H1 (cell line): ENCODE results near the gene ANKRD27. TPM values are rescaled to one million over a fixed set of nuclear protein-coding genes. Genes with fewer than 3 reads are reported as not detected.

ENCODE experiments used
- CTCF ChIA-PET: fragments of 300-600 bp; sonication (Branson Sonifier 250); formaldehyde crosslinking; loops from one replicate; lab custom pipeline; 2021; ENCODE audit not compliant: partially characterized antibody; lab: Charles Lee
- POLR2A ChIA-PET: fragments of 300-600 bp; sonication (Branson Sonifier 250); formaldehyde crosslinking; loops from one replicate; lab custom pipeline; 2021; ENCODE audit warnings: inconsistent platforms; ENCODE audit not compliant: partially characterized antibody; lab: Charles Lee
- DNase-seq, 2 experiments: peaks; one replicate each; pipeline versions ENCODE4 v3.0.0 to v3.0.0-alpha.2; 2010 to 2022; ENCODE audit warnings: low spot score in 2 of 2, low read depth in 1 of 2, mixed read lengths in 1 of 2
- FAIRE-seq: peaks from 2 replicates; lab custom pipeline; 2011; peaks lifted over from hg19 to GRCh38; lab: Jason Lieb, UNC
- H2AFZ ChIP-seq: 2 replicates; pipeline ENCODE4 v1.8.1; 2012; ENCODE audit warnings: low read length, inconsistent platforms
- H2AK5ac ChIP-seq: 2 replicates; pipeline ENCODE4 v1.6.1; 2013; ENCODE audit warnings: low read depth, low read length
- H2BK120ac ChIP-seq: replicated peaks from 2 replicates; pipeline ENCODE3; 2013; ENCODE audit warnings: low read depth, low read length, inconsistent platforms
- H2BK12ac ChIP-seq: 2 replicates; pipeline ENCODE4 v1.6.1; 2013; ENCODE audit warnings: low read depth, low read length
- H2BK15ac ChIP-seq: 2 replicates; pipeline ENCODE4 v1.6.1; 2013; ENCODE audit warnings: low read length
- H2BK20ac ChIP-seq: 2 replicates; pipeline ENCODE4 v1.6.1; 2013; ENCODE audit warnings: low read length
- H2BK5ac ChIP-seq: 2 replicates; pipeline ENCODE4 v1.6.1; 2013; ENCODE audit warnings: low read depth, low read length
- H3K14ac ChIP-seq: 2 replicates; pipeline ENCODE4 v1.6.1; 2013; ENCODE audit warnings: inconsistent platforms; ENCODE audit not compliant: insufficient read length
- H3K18ac ChIP-seq: 2 replicates; pipeline ENCODE4 v1.6.1; 2013; ENCODE audit warnings: low read length; ENCODE audit errors: extremely low read depth
- H3K23ac ChIP-seq: 2 replicates; pipeline ENCODE4 v1.6.1; 2013; ENCODE audit warnings: inconsistent platforms; ENCODE audit not compliant: insufficient read length
- H3K23me2 ChIP-seq: 2 replicates; pipeline ENCODE4 v1.6.1; 2013; ENCODE audit warnings: low read depth, low read length
- H3K27ac ChIP-seq: 2 replicates; pipeline ENCODE4 v1.6.1; 2011; ENCODE audit warnings: low read depth, low read length, inconsistent platforms
- H3K27me3 ChIP-seq, 4 experiments: replicated peaks in 1 of 4; 1 replicate in 1 of 4; 2 replicates in 3 of 4; pipeline versions ENCODE4 v1.6.1 to v1.8.1; 2011 to 2013; ENCODE audit warnings: low read length in 3 of 4, mild to moderate bottlenecking in 3 of 4, inconsistent platforms in 2 of 4, mixed read lengths in 2 of 4, moderate library complexity in 1 of 4; ENCODE audit not compliant: control insufficient read depth in 3 of 4, insufficient read depth in 3 of 4; ENCODE audit errors: extremely low read depth in 1 of 4
- H3K36me3 ChIP-seq, 4 experiments: 2 replicates each; pipeline versions ENCODE4 v1.6.1 to v1.8.1; 2011 to 2013; ENCODE audit warnings: mild to moderate bottlenecking in 4 of 4, low read length in 3 of 4, moderate library complexity in 2 of 4, control low read depth in 1 of 4, inconsistent platforms in 1 of 4; ENCODE audit not compliant: insufficient read depth in 4 of 4, control insufficient read depth in 2 of 4
- H3K4ac ChIP-seq: replicated peaks from 2 replicates; pipeline ENCODE3; 2013; ENCODE audit warnings: low read length, low read depth, mixed read lengths, inconsistent platforms; ENCODE audit not compliant: insufficient read length
- H3K4me1 ChIP-seq, 4 experiments: replicated peaks in 1 of 4; 1 replicate in 1 of 4; 2 replicates in 3 of 4; pipeline versions ENCODE4 v1.6.1 to v1.8.1; 2011 to 2013; ENCODE audit warnings: low read length in 3 of 4, inconsistent platforms in 2 of 4, mixed read lengths in 1 of 4; ENCODE audit not compliant: insufficient read depth in 4 of 4, control insufficient read depth in 3 of 4
- H3K4me2 ChIP-seq, 2 experiments: 2 replicates each; pipeline versions ENCODE4 v1.6.1 to v1.8.1; 2011 to 2013; ENCODE audit warnings: low read depth in 2 of 2, low read length in 2 of 2, control low read depth in 1 of 2, inconsistent platforms in 1 of 2, mild to moderate bottlenecking in 1 of 2; ENCODE audit not compliant: insufficient read depth in 1 of 2
- H3K4me3 ChIP-seq, 4 experiments: fragments of 200-600, 300-600 bp in 1 of 4; sonication (generic), shearing (Covaris generic), sonication (Bioruptor Twin) in 1 of 4; 2 replicates each; pipeline versions ENCODE4 v1.5.1 to v1.8.1; 2011 to 2016; ENCODE audit warnings: low read length in 4 of 4, low read depth in 3 of 4, control low read depth in 2 of 4, inconsistent platforms in 2 of 4, mild to moderate bottlenecking in 2 of 4, mixed read lengths in 1 of 4, moderate library complexity in 1 of 4; ENCODE audit not compliant: insufficient read depth in 2 of 4; ENCODE audit errors: extremely low read depth in 1 of 4
- H3K56ac ChIP-seq: replicated peaks from 2 replicates; pipeline ENCODE3; 2013; ENCODE audit warnings: low read depth, mild to moderate bottlenecking, mixed read lengths, low read length, inconsistent platforms; ENCODE audit not compliant: insufficient read length
- H3K79me1 ChIP-seq: 2 replicates; pipeline ENCODE4 v1.6.1; 2013; ENCODE audit warnings: low read depth, low read length, control low read depth
- H3K79me2 ChIP-seq, 2 experiments: 2 replicates each; pipeline versions ENCODE4 v1.6.1 to v1.8.1; 2012 to 2013; ENCODE audit warnings: low read length in 2 of 2, mild to moderate bottlenecking in 2 of 2, inconsistent platforms in 1 of 2; ENCODE audit not compliant: insufficient read depth in 2 of 2, control insufficient read depth in 1 of 2
- H3K9ac ChIP-seq, 4 experiments: replicated peaks in 1 of 4; 1 replicate in 1 of 4; 2 replicates in 3 of 4; pipeline versions ENCODE4 v1.6.1 to v1.8.1; 2011 to 2013; ENCODE audit warnings: low read depth in 3 of 4, low read length in 3 of 4, control low read depth in 2 of 4, mild to moderate bottlenecking in 2 of 4, moderate library complexity in 2 of 4, inconsistent platforms in 1 of 4; ENCODE audit errors: extremely low read depth in 1 of 4
- H3K9me3 ChIP-seq, 2 experiments: 2 replicates each; pipeline versions ENCODE4 v1.6.1 to v1.8.1; 2012 to 2013; ENCODE audit warnings: mild to moderate bottlenecking in 2 of 2, moderate library complexity in 2 of 2, control low read depth in 1 of 2, inconsistent platforms in 1 of 2, low read depth in 1 of 2, low read length in 1 of 2, mixed read lengths in 1 of 2; ENCODE audit not compliant: insufficient read depth in 2 of 2
- H4K20me1 ChIP-seq, 2 experiments: replicated peaks in 1 of 2; 2 replicates each; pipeline versions ENCODE3 to v1.8.1; 2011 to 2013; ENCODE audit warnings: inconsistent platforms in 2 of 2, low read length in 2 of 2, mild to moderate bottlenecking in 1 of 2; ENCODE audit not compliant: insufficient read depth in 2 of 2, control insufficient read depth in 1 of 2
- H4K5ac ChIP-seq: 2 replicates; pipeline ENCODE4 v1.6.1; 2013; ENCODE audit warnings: low read length, low read depth, mixed read lengths, inconsistent platforms; ENCODE audit not compliant: insufficient read length
- H4K8ac ChIP-seq: 2 replicates; pipeline ENCODE4 v1.8.0; 2013; ENCODE audit warnings: mild to moderate bottlenecking, moderate library complexity, low read length, inconsistent platforms; ENCODE audit not compliant: insufficient read depth; ENCODE audit errors: extremely low read depth
- H4K91ac ChIP-seq: replicated peaks from 2 replicates; pipeline ENCODE3; 2013; ENCODE audit warnings: low read length, mixed read lengths, inconsistent platforms; ENCODE audit not compliant: insufficient read length
- RNF2 ChIP-seq: fragments of 200-900, 300-1000 bp; sonication (generic); IDR thresholded peaks from 2 replicates; pipeline ENCODE4 v1.7.1; 2016; ENCODE audit warnings: borderline replicate concordance, low read depth, mild to moderate bottlenecking, antibody characterized with exemption, low read length; ENCODE audit not compliant: poor library complexity, severe bottlenecking; ENCODE audit errors: missing control alignments
- TEAD4 ChIP-seq: IDR thresholded peaks from 2 replicates; pipeline ENCODE4 v1.6.1; 2012; ENCODE audit warnings: low read depth, low read length, inconsistent platforms, mixed read lengths
- WGBS, 2 experiments: shearing (Covaris generic) in 1 of 2; methylation state at CpG; one replicate each; pipeline versions ENCODE4 v1.1.6 to v1.1.7; 2013 to 2015; ENCODE audit warnings: low lambda C conversion rate in 2 of 2, mixed read lengths in 2 of 2, inconsistent platforms in 1 of 2, low coverage in 1 of 2, missing lambda C conversion rate in 1 of 2; ENCODE audit not compliant: insufficient replicate concordance in 2 of 2, insufficient coverage in 1 of 2, insufficient read length in 1 of 2; ENCODE audit errors: extremely low coverage in 1 of 2, missing lambda C conversion rate in 1 of 2; 5-methylcytosine and 5-hydroxymethylcytosine counted together
- polyA plus RNA-seq, 7 experiments: library from polyadenylated mRNA; depleted of rRNA in 3 of 7; stranded (reverse) in 5 of 7; unstranded in 2 of 7; fragments of >200 nt in 5 of 7; fragments of 200-250 nt in 2 of 7; gene quantifications; 1 replicate in 5 of 7; 2 replicates in 1 of 7; 4 replicates in 1 of 7; pipeline versions ENCODE4 v1.2.1 to v1.2.3, GENCODE V29; 2011 to 2013; ENCODE audit warnings: missing spikeins in 2 of 7, mixed read lengths in 2 of 7
- total RNA-seq: library from RNA; stranded (reverse); fragmentation: NEBNext Ultra II Directional; extraction: Animal tissue kit (Norgen Biotek cat#: 25700); gene quantifications from 2 replicates; pipeline ENCODE4 v1.2.1, GENCODE V29; 2021

ANKRD27 gene
- total and polyA plus RNA-seq, 2 of the 8 experiments (the other 6 are each of a cell fraction or from before 2014, with no cell fraction given) = 27.9 to 55.7 TPM

- CTCF ChIA-PET = no interaction called here
- peaks cover 0 to 6% (median 3%) of the 10 kb centered on the region in 4 experiments; a peak in 3 of 7 replicates for H3K4me1 ChIP-seq
Measured at GRCh38 chr19:32647361-32647760, 27.6 kb downstream of the ANKRD27 start.

More at GRCh38 chr19:32647361-32647760, 27.6 kb downstream of the ANKRD27 start:
- no peak overlapping the region for H3K4me2 ChIP-seq
- H2BK120ac ChIP-seq = no peak overlapping the region
- POLR2A ChIA-PET = no interaction called here
- no peaks in the 10 kb centered on the region for H3K9me3 ChIP-seq
- H4K5ac ChIP-seq = no peak overlapping the region
- H3K27ac ChIP-seq = no peak overlapping the region
- H3K4ac ChIP-seq = no peak overlapping the region
- H3K23me2 ChIP-seq = no peaks in the 10 kb centered on the region
- no peak overlapping the region for H2AFZ ChIP-seq
- H3K79me1 ChIP-seq = no peaks in the 10 kb centered on the region
- TF ChIP-seq TEAD4 (no peak), RNF2 (no peak)
- no peak overlapping the region for H4K8ac ChIP-seq
- no peak overlapping the region for H2BK5ac ChIP-seq
- H3K14ac ChIP-seq = no peak overlapping the region
- DNase-seq (no peak), FAIRE-seq (no peak)
- no peak overlapping the region for H3K4me3 ChIP-seq
- no peak overlapping the region for H4K91ac ChIP-seq
- H3K23ac ChIP-seq = no peak overlapping the region
- peaks cover 0 to 5% of the 10 kb centered on the region in 2 experiments for H4K20me1 ChIP-seq
- H2AK5ac ChIP-seq = no peak overlapping the region
- no peak overlapping the region for H2BK15ac ChIP-seq
- H3K9ac ChIP-seq = no peak overlapping the region
- no peak overlapping the region for H3K18ac ChIP-seq
- WGBS, 2 experiments = 90% methylated on average over 8 of the region's 8 CpGs; no CpG with 5 or more reads in 1 of the 2 experiments
- no peak overlapping the region for H3K56ac ChIP-seq
- H3K79me2 ChIP-seq = no peaks in the 10 kb centered on the region; a peak in 1 of 4 replicates
- peaks cover 5 to 39% (median 23%) of the 10 kb centered on the region in 4 experiments; a peak in 7 of 8 replicates for H3K36me3 ChIP-seq
- H2BK12ac ChIP-seq = no peak overlapping the region
- H3K27me3 ChIP-seq = no peaks in the 10 kb centered on the region
- no peak overlapping the region for H2BK20ac ChIP-seq
